ENCODE measurements around the gene KRT83.

DNA sequence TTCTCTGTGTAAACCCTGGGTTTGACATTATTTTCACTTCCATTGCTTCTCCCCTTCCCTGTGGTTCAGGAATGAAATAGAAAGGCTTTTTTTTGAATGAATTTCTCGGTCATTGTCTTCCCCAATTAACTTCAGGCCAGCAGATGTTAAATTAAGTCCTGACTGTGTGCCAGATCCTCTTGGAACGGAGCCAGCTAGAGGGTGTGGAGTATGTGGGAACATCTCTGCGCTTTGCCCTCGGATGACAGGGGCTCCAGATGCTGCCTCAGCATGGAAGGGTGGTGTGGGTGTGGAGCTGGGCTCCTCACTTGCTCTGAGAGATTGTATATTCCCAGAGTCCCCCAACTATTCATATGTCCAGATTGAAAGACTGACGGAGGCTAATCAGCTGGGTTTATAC lies 33.0 kb upstream of the KRT83 start:
- TF ChIP-seq, protein P1, sequence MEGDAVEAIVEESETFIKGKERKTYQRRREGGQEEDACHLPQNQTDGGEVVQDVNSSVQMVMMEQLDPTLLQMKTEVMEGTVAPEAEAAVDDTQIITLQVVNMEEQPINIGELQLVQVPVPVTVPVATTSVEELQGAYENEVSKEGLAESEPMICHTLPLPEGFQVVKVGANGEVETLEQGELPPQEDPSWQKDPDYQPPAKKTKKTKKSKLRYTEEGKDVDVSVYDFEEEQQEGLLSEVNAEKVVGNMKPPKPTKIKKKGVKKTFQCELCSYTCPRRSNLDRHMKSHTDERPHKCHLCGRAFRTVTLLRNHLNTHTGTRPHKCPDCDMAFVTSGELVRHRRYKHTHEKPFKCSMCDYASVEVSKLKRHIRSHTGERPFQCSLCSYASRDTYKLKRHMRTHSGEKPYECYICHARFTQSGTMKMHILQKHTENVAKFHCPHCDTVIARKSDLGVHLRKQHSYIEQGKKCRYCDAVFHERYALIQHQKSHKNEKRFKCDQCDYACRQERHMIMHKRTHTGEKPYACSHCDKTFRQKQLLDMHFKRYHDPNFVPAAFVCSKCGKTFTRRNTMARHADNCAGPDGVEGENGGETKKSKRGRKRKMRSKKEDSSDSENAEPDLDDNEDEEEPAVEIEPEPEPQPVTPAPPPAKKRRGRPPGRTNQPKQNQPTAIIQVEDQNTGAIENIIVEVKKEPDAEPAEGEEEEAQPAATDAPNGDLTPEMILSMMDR (IDR thresholded peaks at IDR 0.05): no peak
- no peak for TF ChIP-seq POLR2A (IDR thresholded peaks at IDR 0.05)

Data from tibial nerve (tissue), 3 donors.